ENCODE data around the gene LAMA3.

The LAMA3 gene

GRCh38 chr18:23902396-23902795, 213.1 kb downstream of the LAMA3 start:
- FAIRE-seq = no peak
- TF ChIP-seq POU2F2 (IDR thresholded peaks at IDR 0.05; ENCODE audit: low read depth, low read length) = no peak
- no peak for TF ChIP-seq PAX5 (IDR thresholded peaks at IDR 0.05; ENCODE audit: insufficient read depth, low read length, severe bottlenecking)
- no peak for TF ChIP-seq POLR2A (IDR thresholded peaks at IDR 0.05; ENCODE audit: low read depth, low read length)
- no peak for TF ChIP-seq POLR2AphosphoS5 (IDR thresholded peaks at IDR 0.05; ENCODE audit: low read depth, low read length)
- TF ChIP-seq SPI1 (IDR thresholded peaks at IDR 0.05; ENCODE audit: low read depth, low read length) = no peak
- TF ChIP-seq TAF1 (IDR thresholded peaks at IDR 0.05; ENCODE audit: low read depth, low read length) = no peak
- no peak for DNase-seq (ENCODE audit: insufficient read length, low spot score)

- DNase-seq (ENCODE audit: insufficient read length, low spot score) (no peak), FAIRE-seq (no peak)
- TF ChIP-seq TAF1 (IDR thresholded peaks at IDR 0.05; ENCODE audit: low read depth, low read length) (no peak), PAX5 (IDR thresholded peaks at IDR 0.05; ENCODE audit: insufficient read depth, low read length, severe bottlenecking) (no peak), POLR2A (IDR thresholded peaks at IDR 0.05; ENCODE audit: low read depth, low read length) (no peak), SPI1 (IDR thresholded peaks at IDR 0.05; ENCODE audit: low read depth, low read length) (no peak), POU2F2 (IDR thresholded peaks at IDR 0.05; ENCODE audit: low read depth, low read length) (no peak)
Observed at GRCh38 chr18:23903971-23904370, 214.7 kb downstream of the LAMA3 start.

GRCh38 chr18:23906658-23907057, 217.4 kb downstream of the LAMA3 start:
- FAIRE-seq (no peak), DNase-seq (ENCODE audit: insufficient read length, low spot score) (no peak)
- no peak for TF ChIP-seq TAF1 (IDR thresholded peaks at IDR 0.05; ENCODE audit: low read depth, low read length)
- no peak for TF ChIP-seq POLR2A (IDR thresholded peaks at IDR 0.05; ENCODE audit: low read depth, low read length)
- no peak for TF ChIP-seq POLR2AphosphoS5 (IDR thresholded peaks at IDR 0.05; ENCODE audit: low read depth, low read length)
- TF ChIP-seq POU2F2 (IDR thresholded peaks at IDR 0.05; ENCODE audit: low read depth, low read length) = no peak
- TF ChIP-seq PAX5 (IDR thresholded peaks at IDR 0.05; ENCODE audit: insufficient read depth, low read length, severe bottlenecking) = no peak
- no peak for TF ChIP-seq SPI1 (IDR thresholded peaks at IDR 0.05; ENCODE audit: low read depth, low read length)

GRCh38 chr18:23908827-23909226, 219.6 kb downstream of the LAMA3 start:
- FAIRE-seq (no peak), DNase-seq (ENCODE audit: insufficient read length, low spot score) (no peak)
- TF ChIP-seq POLR2AphosphoS5 (IDR thresholded peaks at IDR 0.05; ENCODE audit: low read depth, low read length) = no peak
- TF ChIP-seq SPI1 (IDR thresholded peaks at IDR 0.05; ENCODE audit: low read depth, low read length) = peak; percentile 54

- no peak for DNase-seq (ENCODE audit: insufficient read length, low spot score)
- TF ChIP-seq SPI1 (IDR thresholded peaks at IDR 0.05; ENCODE audit: low read depth, low read length) = no peak
- TF ChIP-seq POLR2A (IDR thresholded peaks at IDR 0.05; ENCODE audit: low read depth, low read length) = no peak
- no peak for TF ChIP-seq POLR2AphosphoS5 (IDR thresholded peaks at IDR 0.05; ENCODE audit: low read depth, low read length)
- TF ChIP-seq TAF1 (IDR thresholded peaks at IDR 0.05; ENCODE audit: low read depth, low read length) = no peak
- no peak for TF ChIP-seq PAX5 (IDR thresholded peaks at IDR 0.05; ENCODE audit: insufficient read depth, low read length, severe bottlenecking)
- no peak for TF ChIP-seq POU2F2 (IDR thresholded peaks at IDR 0.05; ENCODE audit: low read depth, low read length)
- FAIRE-seq = peak; percentile 66
Observed at GRCh38 chr18:23910032-23910431, 220.8 kb downstream of the LAMA3 start.

GRCh38 chr18:23912356-23912755, 223.1 kb downstream of the LAMA3 start:
- FAIRE-seq (peak; percentile 40), DNase-seq (ENCODE audit: insufficient read length, low spot score) (no peak)
- TF ChIP-seq PAX5 (IDR thresholded peaks at IDR 0.05; ENCODE audit: insufficient read depth, low read length, severe bottlenecking) = no peak
- TF ChIP-seq POU2F2 (IDR thresholded peaks at IDR 0.05; ENCODE audit: low read depth, low read length) = no peak
- TF ChIP-seq SPI1 (IDR thresholded peaks at IDR 0.05; ENCODE audit: low read depth, low read length) = no peak
- no peak for TF ChIP-seq TAF1 (IDR thresholded peaks at IDR 0.05; ENCODE audit: low read depth, low read length)
- TF ChIP-seq POLR2A (IDR thresholded peaks at IDR 0.05; ENCODE audit: low read depth, low read length) = no peak
- TF ChIP-seq POLR2AphosphoS5 (IDR thresholded peaks at IDR 0.05; ENCODE audit: low read depth, low read length) = no peak

- FAIRE-seq = no peak
- no peak for DNase-seq (ENCODE audit: insufficient read length, low spot score)
- TF ChIP-seq TAF1 (IDR thresholded peaks at IDR 0.05; ENCODE audit: low read depth, low read length) (no peak), PAX5 (IDR thresholded peaks at IDR 0.05; ENCODE audit: insufficient read depth, low read length, severe bottlenecking) (no peak), POLR2AphosphoS5 (IDR thresholded peaks at IDR 0.05; ENCODE audit: low read depth, low read length) (no peak), POU2F2 (IDR thresholded peaks at IDR 0.05; ENCODE audit: low read depth, low read length) (no peak), SPI1 (IDR thresholded peaks at IDR 0.05; ENCODE audit: low read depth, low read length) (no peak), POLR2A (IDR thresholded peaks at IDR 0.05; ENCODE audit: low read depth, low read length) (no peak)
Observed at GRCh38 chr18:23916338-23916737, 227.1 kb downstream of the LAMA3 start.

GRCh38 chr18:23918395-23919032, 229.3 kb downstream of the LAMA3 start:
- DNase-seq (ENCODE audit: insufficient read length, low spot score) (no peak), FAIRE-seq (peak; percentile 75)
- TF ChIP-seq POU2F2 (IDR thresholded peaks at IDR 0.05; ENCODE audit: low read depth, low read length) (no peak), PAX5 (IDR thresholded peaks at IDR 0.05; ENCODE audit: insufficient read depth, low read length, severe bottlenecking) (no peak), TAF1 (IDR thresholded peaks at IDR 0.05; ENCODE audit: low read depth, low read length) (no peak), POLR2A (IDR thresholded peaks at IDR 0.05; ENCODE audit: low read depth, low read length) (no peak), POLR2AphosphoS5 (IDR thresholded peaks at IDR 0.05; ENCODE audit: low read depth, low read length) (no peak), SPI1 (IDR thresholded peaks at IDR 0.05; ENCODE audit: low read depth, low read length) (no peak)

- DNase-seq (ENCODE audit: insufficient read length, low spot score) (no peak), FAIRE-seq (no peak)
- no peak for TF ChIP-seq SPI1 (IDR thresholded peaks at IDR 0.05; ENCODE audit: low read depth, low read length)
- TF ChIP-seq POLR2AphosphoS5 (IDR thresholded peaks at IDR 0.05; ENCODE audit: low read depth, low read length) = no peak
- TF ChIP-seq POLR2A (IDR thresholded peaks at IDR 0.05; ENCODE audit: low read depth, low read length) = no peak
- no peak for TF ChIP-seq PAX5 (IDR thresholded peaks at IDR 0.05; ENCODE audit: insufficient read depth, low read length, severe bottlenecking)
Observed at GRCh38 chr18:23920054-23920453, 230.8 kb downstream of the LAMA3 start.

GRCh38 chr18:23921716-23922285, 232.5 kb downstream of the LAMA3 start:
- FAIRE-seq = no peak
- no peak for TF ChIP-seq SPI1 (IDR thresholded peaks at IDR 0.05; ENCODE audit: low read depth, low read length)
- TF ChIP-seq POLR2A (IDR thresholded peaks at IDR 0.05; ENCODE audit: low read depth, low read length) = no peak
- TF ChIP-seq POLR2AphosphoS5 (IDR thresholded peaks at IDR 0.05; ENCODE audit: low read depth, low read length) = no peak
- no peak for TF ChIP-seq POU2F2 (IDR thresholded peaks at IDR 0.05; ENCODE audit: low read depth, low read length)
- TF ChIP-seq TAF1 (IDR thresholded peaks at IDR 0.05; ENCODE audit: low read depth, low read length) = no peak
- TF ChIP-seq PAX5 (IDR thresholded peaks at IDR 0.05; ENCODE audit: insufficient read depth, low read length, severe bottlenecking) = no peak

More at GRCh38 chr18:23921716-23922285, 232.5 kb downstream of the LAMA3 start:
- no peak for DNase-seq (ENCODE audit: insufficient read length, low spot score)

All from GM12891 (cell line).